HUDEP-2 (cell line): ENCODE results near the gene MUC5B.

ENCODE experiments used
- DNase-seq, 76 experiments: peaks; one replicate each; lab custom pipeline; 2025; ENCODE audit not compliant: unreplicated experiment in 76 of 76; lab: John Stamatoyannopoulos, UW

Gene MUC5B

GRCh38 chr11:1278766-1279673 is 56.2 kb downstream of the MUC5B start:
- DNase-seq: no peak

GRCh38 chr11:1279674-1280055 is 56.8 kb downstream of the MUC5B start:
- DNase-seq: no peak

GRCh38 chr11:1280116-1281035 is 57.5 kb downstream of the MUC5B start:
- no peak for DNase-seq

GRCh38 chr11:1281326-1281973 is 58.6 kb downstream of the MUC5B start:
- DNase-seq: no peak

GRCh38 chr11:1281974-1282365 is 59.1 kb downstream of the MUC5B start:
- no peak for DNase-seq

- DNase-seq: no peak
Observed at GRCh38 chr11:1283091-1283511, 60.2 kb downstream of the MUC5B start.

GRCh38 chr11:1283906-1284305 is 61.0 kb downstream of the MUC5B start:
- DNase-seq: no peak

GRCh38 chr11:1285316-1285744 is 62.5 kb downstream of the MUC5B start:
- no peak for DNase-seq

- DNase-seq: no peak
Observed at GRCh38 chr11:1285876-1286275, 63.0 kb downstream of the MUC5B start.

GRCh38 chr11:1287928-1288327 is 65.1 kb downstream of the MUC5B start:
- DNase-seq: no peak

GRCh38 chr11:1288426-1289151 is 65.7 kb downstream of the MUC5B start:
- no peak for DNase-seq

GRCh38 chr11:1289211-1289935 is 66.5 kb downstream of the MUC5B start:
- no peak for DNase-seq

- DNase-seq: no peak
Observed at GRCh38 chr11:1290052-1291040, 67.5 kb downstream of the MUC5B start.

- DNase-seq: no peak
Observed at GRCh38 chr11:1291295-1292017, 68.6 kb downstream of the MUC5B start.

GRCh38 chr11:1292018-1292643 is 69.3 kb downstream of the MUC5B start:
- no peak for DNase-seq

- no peak for DNase-seq
Observed at GRCh38 chr11:1292644-1293618, 70.1 kb downstream of the MUC5B start.
